GM21723 (cell line): ENCODE measurements around the gene ASPSCR1.

ENCODE experiments used
- ATAC-seq: cut with Tn5 transposase; IDR thresholded peaks from one replicate; pipeline ENCODE4 v1.9.1; 2021; ENCODE audit warnings: mild to moderate bottlenecking, moderate library complexity; ENCODE audit not compliant: unreplicated experiment

The ASPSCR1 gene

GRCh38 chr17:82051776-82052637 is 74.6 kb downstream of the ASPSCR1 start, which contains the start of the genes GPS1 and RFNG:
TSS of gene GPS1 (plus strand) at chr17:82051898. CDS start at chr17:82051932, 34 bp downstream.
TSS of gene RFNG (minus strand) at chr17:82051811. CDS start at chr17:82051766, 45 bp downstream.
- peak; percentile 52 for ATAC-seq

- no peak for ATAC-seq
These were observed 75.2 kb downstream of the ASPSCR1 start for GRCh38 chr17:82052638-82053059.

GRCh38 chr17:82053130-82053529 is 75.7 kb downstream of the ASPSCR1 start:
- no peak for ATAC-seq

GRCh38 chr17:82053556-82054263 is 76.3 kb downstream of the ASPSCR1 start:
- no peak for ATAC-seq

- ATAC-seq, result no peak
These were observed 77.1 kb downstream of the ASPSCR1 start for GRCh38 chr17:82054351-82055022.

GRCh38 chr17:82055023-82055964 is 77.9 kb downstream of the ASPSCR1 start:
- no peak for ATAC-seq

- no peak for ATAC-seq
These were observed 78.7 kb downstream of the ASPSCR1 start for GRCh38 chr17:82055965-82056728.

- ATAC-seq, result no peak
These were observed 79.5 kb downstream of the ASPSCR1 start for GRCh38 chr17:82056729-82057621.

GRCh38 chr17:82058230-82058854 is 80.9 kb downstream of the ASPSCR1 start:
- no peak for ATAC-seq

- ATAC-seq, result no peak
These were observed 81.4 kb downstream of the ASPSCR1 start for GRCh38 chr17:82058855-82059249.

- ATAC-seq, result no peak
These were observed 82.0 kb downstream of the ASPSCR1 start for GRCh38 chr17:82059272-82060000.

GRCh38 chr17:82060001-82060380 is 82.6 kb downstream of the ASPSCR1 start:
- no peak for ATAC-seq

- no peak for ATAC-seq
These were observed 83.2 kb downstream of the ASPSCR1 start for GRCh38 chr17:82060614-82061013.

- no peak for ATAC-seq
These were observed 83.9 kb downstream of the ASPSCR1 start for GRCh38 chr17:82061047-82061925.

GRCh38 chr17:82062076-82062983 is 84.9 kb downstream of the ASPSCR1 start:
- ATAC-seq, result no peak
